ENCODE measurements around the gene BMP2K. TPM values are rescaled to one million over a fixed set of nuclear protein-coding genes. Genes with fewer than 3 reads are reported as not detected.

Gene BMP2K
- total RNA-seq, 2 experiments from 2014 or later, result 10.6 to 14.5 TPM

DNA sequence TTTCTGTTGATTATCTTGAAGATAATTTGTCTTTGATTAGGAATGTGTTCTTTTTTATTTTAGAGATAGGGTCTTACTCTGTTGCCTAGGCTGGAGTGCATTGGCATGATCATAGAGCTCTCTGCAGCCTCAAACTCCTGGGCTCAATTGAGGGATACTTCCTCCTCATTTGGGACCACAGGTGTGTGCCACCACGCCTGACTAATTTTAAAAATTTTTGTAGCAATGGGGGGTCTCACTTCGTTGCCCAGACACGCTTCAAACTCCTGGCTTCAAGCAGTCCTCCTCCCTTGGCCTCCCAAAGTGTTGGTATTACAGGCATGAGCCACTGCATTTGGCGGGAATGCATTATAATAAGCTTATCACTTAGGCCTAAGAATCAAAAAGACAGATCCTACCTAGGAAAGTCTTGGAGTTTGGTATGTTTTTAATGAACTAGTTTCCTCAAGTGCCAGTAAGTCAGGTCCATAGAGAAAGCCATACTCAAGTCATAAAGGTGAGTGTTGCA lies 21.7 kb downstream of the BMP2K start:
- Mint-ChIP-seq H3K27me3 (no peaks in the 10 kb centered on the region), H3K36me3 (ENCODE audit: low read depth) (peaks cover 8% of the 10 kb centered on the region), H3K27ac (no peak overlapping the region), H3K4me1 (peaks cover 20% of the 10 kb centered on the region), H3K9me3 (ENCODE audit: low read depth) (no peaks in the 10 kb centered on the region), H3K4me3 (no peak overlapping the region)
- DNase-seq, result no peak
- POLR2A ChIA-PET, result no interaction called here
- intact Hi-C loops (cut with DNase I, micrococcal nuclease), result no loop called here
- no peak for ATAC-seq
- CTCF ChIA-PET, result no interaction called here

DNA sequence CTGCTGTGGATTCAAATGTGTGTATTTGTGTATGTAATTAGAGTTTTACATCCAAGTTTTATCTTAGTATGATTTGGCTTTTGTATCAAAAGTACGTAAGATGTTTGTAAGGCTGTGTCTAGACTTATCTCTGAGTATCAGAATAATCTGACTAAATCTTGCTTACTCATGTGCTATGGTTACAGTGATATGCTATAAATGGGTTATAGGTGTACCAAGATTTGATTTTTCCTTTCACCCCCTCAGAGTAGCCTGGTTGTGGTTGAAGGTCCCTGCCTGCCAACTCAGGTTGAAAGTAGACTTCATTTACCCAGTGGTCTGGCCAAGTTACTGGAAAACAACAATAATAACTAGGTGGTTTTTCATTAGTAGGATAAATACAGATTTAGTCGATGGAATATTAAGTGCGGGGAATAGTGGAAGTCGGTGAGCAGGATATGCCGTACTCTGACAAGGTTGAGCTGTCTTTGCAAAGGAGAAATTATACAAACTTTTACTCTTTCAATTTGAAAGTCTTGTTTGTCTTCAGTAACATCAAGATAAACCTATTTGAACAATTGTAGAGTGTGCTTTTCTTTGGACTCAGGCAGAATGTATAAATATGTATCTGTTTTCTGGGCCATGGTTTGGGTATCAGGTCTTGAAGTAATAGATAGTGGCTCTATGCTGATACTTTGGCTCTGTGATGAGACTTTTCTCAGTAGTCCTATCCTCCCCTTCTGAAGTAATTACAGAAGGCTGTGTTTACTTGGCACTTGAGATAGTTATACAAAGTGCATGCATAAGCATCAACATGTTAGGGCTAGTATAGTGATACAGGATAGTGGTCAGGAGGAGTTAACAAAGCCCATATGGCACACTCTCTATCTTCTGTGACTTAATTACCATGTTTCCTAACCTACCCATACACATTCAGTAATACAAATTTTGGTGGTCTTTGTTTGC lies 23.7 kb downstream of the BMP2K start:
- CTCF ChIA-PET, result no interaction called here
- H3K4me3 Mint-ChIP-seq, result no peak overlapping the region
- POLR2A ChIA-PET, result no interaction called here
- peak; percentile 89 for ATAC-seq
- DNase-seq, result no peak
- peaks cover 27% of the 10 kb centered on the region for H3K4me1 Mint-ChIP-seq
- no peaks in the 10 kb centered on the region for H3K27me3 Mint-ChIP-seq
- intact Hi-C loops (cut with DNase I, micrococcal nuclease), result no loop called here
- no peaks in the 10 kb centered on the region for H3K9me3 Mint-ChIP-seq (ENCODE audit: low read depth)
- H3K27ac Mint-ChIP-seq, result no peak overlapping the region
- H3K36me3 Mint-ChIP-seq (ENCODE audit: low read depth), result peaks cover 5% of the 10 kb centered on the region

DNA sequence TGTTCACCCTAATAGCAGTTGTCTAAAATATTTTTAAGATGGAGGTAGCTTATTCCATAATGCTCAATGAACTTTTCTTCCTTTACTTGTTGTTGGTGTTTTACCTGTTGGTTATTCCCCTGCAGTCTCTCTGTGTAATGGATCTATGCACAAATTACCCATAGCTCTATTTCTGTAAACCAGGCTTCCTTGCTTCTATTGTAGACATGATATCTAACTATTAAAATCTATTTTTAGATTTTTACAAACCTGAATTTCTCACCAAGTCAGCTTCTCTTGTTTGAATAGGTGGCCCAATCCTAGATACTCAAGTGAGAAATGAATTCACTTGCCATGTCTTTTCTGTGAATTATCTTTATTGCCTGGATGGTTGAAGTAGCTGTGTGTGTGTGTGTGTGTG lies 24.8 kb downstream of the BMP2K start:
- H3K9me3 Mint-ChIP-seq (ENCODE audit: low read depth), result peaks cover 3% of the 10 kb centered on the region
- ATAC-seq (no peak), DNase-seq (no peak)
- H3K36me3 Mint-ChIP-seq (ENCODE audit: low read depth), result no peaks in the 10 kb centered on the region
- H3K27me3 Mint-ChIP-seq, result no peaks in the 10 kb centered on the region
- no peak overlapping the region for H3K4me3 Mint-ChIP-seq
- no peak overlapping the region for H3K27ac Mint-ChIP-seq
- CTCF ChIA-PET, result no interaction called here
- POLR2A ChIA-PET, result no interaction called here
- peaks cover 27% of the 10 kb centered on the region for H3K4me1 Mint-ChIP-seq
- intact Hi-C loops (cut with DNase I, micrococcal nuclease), result no loop called here

DNA sequence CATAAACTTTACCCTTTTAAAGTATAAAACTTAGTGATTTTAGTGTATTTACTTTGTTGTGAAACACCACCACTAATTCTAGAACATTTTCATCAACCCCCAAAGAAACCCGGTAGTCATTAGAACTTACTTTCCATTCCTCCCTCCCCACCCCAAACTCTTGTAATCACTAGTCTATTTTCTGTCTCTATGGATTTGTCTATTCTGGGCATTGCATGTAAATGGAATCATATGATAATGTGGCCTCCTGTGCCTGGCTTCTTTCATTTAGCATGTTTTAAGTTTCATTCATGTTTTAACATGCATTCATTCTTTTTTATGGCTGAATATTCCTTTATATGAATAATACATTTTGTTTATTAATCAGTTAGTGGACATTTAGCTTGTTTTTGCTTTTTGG lies 27.8 kb downstream of the BMP2K start:
- intact Hi-C loops (cut with DNase I, micrococcal nuclease), result no loop called here
- ChIA-PET CTCF (no interaction called here), POLR2A (no interaction called here)
- peaks cover 9% of the 10 kb centered on the region for H3K36me3 Mint-ChIP-seq (ENCODE audit: low read depth)
- DNase-seq (no peak), ATAC-seq (no peak)
- peaks cover 10% of the 10 kb centered on the region for H3K9me3 Mint-ChIP-seq (ENCODE audit: low read depth)
- H3K27me3 Mint-ChIP-seq, result no peaks in the 10 kb centered on the region
- no peak overlapping the region for H3K27ac Mint-ChIP-seq
- no peak overlapping the region for H3K4me3 Mint-ChIP-seq
- H3K4me1 Mint-ChIP-seq, result peaks cover 26% of the 10 kb centered on the region

DNA sequence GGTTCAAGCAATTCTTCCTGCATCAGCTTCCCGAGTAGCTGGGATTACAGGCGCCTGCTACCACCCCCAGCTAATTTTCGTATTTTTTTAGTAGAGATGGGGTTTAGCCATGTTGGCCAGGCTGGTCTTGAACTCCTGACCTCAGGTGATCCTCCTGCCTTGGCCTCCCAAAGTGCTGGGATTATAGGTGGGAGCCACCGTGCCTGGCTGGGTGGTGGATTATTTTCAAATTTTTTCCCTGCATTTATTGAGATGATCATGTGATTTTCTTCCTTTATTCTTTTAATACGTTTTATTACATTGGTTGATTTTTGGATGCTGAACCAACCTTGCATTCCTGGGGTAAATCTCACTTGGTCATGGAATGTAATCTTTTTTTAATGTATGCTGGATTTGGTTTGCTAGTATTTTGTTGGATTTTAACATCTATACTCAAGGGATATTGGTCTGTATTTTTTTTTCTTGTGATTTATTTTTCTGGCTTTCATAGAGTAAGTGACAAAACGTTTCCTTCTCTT lies 30.9 kb downstream of the BMP2K start:
- no peak overlapping the region for H3K27ac Mint-ChIP-seq
- CTCF ChIA-PET, result no interaction called here
- intact Hi-C loops (cut with DNase I, micrococcal nuclease), result no loop called here
- peaks cover 13% of the 10 kb centered on the region for H3K4me1 Mint-ChIP-seq
- no peak overlapping the region for H3K4me3 Mint-ChIP-seq
- H3K9me3 Mint-ChIP-seq (ENCODE audit: low read depth), result peaks cover 10% of the 10 kb centered on the region
- no peak for ATAC-seq
- no peak for DNase-seq
- H3K36me3 Mint-ChIP-seq (ENCODE audit: low read depth), result peaks cover 9% of the 10 kb centered on the region
- POLR2A ChIA-PET, result no interaction called here
- H3K27me3 Mint-ChIP-seq, result no peaks in the 10 kb centered on the region

DNA sequence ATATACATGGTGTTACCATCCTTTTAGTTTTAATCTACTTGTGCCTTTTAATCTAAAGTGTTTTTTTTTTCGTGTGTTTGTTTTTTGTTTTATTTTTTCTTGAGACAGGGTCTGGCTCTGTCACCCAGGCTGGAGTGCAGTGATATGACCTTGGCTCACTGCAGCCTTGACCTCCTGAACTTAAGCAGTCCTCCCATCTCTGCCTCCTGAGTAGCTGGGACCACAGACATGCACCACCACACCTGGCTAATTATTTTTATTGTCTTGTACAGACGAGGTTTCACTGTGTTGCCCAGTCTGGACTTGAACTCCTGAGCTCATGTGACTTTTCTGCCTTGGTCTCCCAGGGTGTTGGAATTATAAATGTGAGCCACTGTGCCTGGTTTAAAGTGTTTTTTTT lies 33.1 kb downstream of the BMP2K start:
- ChIA-PET CTCF (interaction anchor here (0.7 kb wide), 1 partner anchor 116 kb away, joined by 3 read pairs; no protein-coding TSS in a partner anchor), POLR2A (no interaction called here)
- intact Hi-C loops (cut with DNase I, micrococcal nuclease), result no loop called here
- Mint-ChIP-seq H3K36me3 (ENCODE audit: low read depth) (peaks cover 9% of the 10 kb centered on the region), H3K27me3 (no peaks in the 10 kb centered on the region), H3K4me1 (peaks cover 8% of the 10 kb centered on the region), H3K4me3 (no peak overlapping the region), H3K27ac (no peak overlapping the region), H3K9me3 (ENCODE audit: low read depth) (peaks cover 13% of the 10 kb centered on the region)
- ATAC-seq (no peak), DNase-seq (no peak)

DNA sequence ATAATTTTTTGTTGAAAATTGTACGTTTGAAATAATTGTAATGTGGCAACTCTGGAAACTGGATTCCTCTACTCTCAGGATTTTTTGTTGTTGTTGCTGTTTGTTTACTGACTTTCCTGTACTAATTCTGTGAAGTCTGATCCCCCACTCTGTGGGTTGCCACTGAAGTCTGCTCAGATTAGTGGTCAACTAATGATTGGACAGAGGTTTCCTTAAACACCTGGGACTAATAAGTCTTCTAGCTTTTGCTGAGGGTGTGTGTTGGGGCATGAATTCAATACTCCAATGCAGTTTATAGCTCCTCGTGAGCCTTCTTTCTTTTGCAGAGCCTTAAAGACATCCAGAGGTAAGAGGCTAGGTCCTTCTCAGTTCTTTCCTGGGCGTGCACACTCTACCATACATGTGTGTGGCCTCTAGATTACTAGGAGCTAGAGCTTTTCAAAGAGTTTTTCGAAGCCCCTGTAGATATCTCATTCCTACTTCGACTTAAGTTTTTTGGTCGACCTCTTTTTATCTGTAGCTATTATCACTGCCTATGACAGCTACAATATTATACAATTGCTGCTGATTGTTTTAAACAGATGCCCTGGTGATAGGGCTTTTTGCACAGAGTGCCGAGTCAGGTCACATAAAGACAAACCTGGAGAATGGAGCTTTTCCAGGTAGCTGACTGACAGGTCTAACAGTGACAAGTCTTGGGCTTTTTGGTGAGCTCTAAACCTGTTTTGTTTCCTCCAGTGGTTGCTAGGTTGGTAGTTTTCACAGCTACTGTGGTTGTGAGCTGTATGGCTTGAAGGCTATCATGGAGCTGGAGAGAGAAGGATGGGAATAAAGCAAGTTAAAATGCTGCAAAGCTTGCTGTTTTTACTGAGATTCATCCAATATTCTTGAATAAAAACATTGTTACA lies 34.0 kb downstream of the BMP2K start:
- H3K9me3 Mint-ChIP-seq (ENCODE audit: low read depth), result peaks cover 11% of the 10 kb centered on the region
- ChIA-PET CTCF (interaction anchor here (0.6 to 1.7 kb wide), 3 partner anchors 17 to 55 kb away, joined by 3 to 5 read pairs (median 4); no protein-coding TSS in a partner anchor), POLR2A (interaction anchor here (0.6 kb wide), 1 partner anchor 15 kb away, joined by 3 read pairs; no protein-coding TSS in a partner anchor)
- no peaks in the 10 kb centered on the region for H3K27me3 Mint-ChIP-seq
- no peak for ATAC-seq
- H3K27ac Mint-ChIP-seq, result no peak overlapping the region
- intact Hi-C loops (cut with DNase I, micrococcal nuclease), result no loop called here
- no peak overlapping the region for H3K4me3 Mint-ChIP-seq
- no peak for DNase-seq
- H3K4me1 Mint-ChIP-seq, result peaks cover 8% of the 10 kb centered on the region
- H3K36me3 Mint-ChIP-seq (ENCODE audit: low read depth), result peaks cover 10% of the 10 kb centered on the region

DNA sequence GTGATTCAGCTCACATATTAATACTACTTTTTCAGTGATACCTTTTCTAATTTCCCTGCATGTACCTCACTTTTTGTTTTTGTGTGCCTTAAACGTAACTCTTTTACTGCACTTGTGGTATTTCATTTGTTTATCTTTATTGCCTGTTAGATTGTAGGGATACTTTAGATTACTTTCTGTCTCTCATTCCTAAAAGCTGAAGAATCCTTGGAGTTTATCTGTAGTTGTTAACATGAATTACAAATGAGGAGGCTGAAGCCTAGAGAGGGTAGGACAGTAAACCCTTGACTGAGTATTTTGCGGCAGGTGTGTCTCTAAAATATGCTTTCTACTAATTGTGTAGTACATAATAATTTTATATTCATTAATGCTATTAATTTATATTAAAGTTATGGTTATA lies 34.9 kb downstream of the BMP2K start:
- no peak for DNase-seq
- intact Hi-C loops (cut with DNase I, micrococcal nuclease), result no loop called here

DNA sequence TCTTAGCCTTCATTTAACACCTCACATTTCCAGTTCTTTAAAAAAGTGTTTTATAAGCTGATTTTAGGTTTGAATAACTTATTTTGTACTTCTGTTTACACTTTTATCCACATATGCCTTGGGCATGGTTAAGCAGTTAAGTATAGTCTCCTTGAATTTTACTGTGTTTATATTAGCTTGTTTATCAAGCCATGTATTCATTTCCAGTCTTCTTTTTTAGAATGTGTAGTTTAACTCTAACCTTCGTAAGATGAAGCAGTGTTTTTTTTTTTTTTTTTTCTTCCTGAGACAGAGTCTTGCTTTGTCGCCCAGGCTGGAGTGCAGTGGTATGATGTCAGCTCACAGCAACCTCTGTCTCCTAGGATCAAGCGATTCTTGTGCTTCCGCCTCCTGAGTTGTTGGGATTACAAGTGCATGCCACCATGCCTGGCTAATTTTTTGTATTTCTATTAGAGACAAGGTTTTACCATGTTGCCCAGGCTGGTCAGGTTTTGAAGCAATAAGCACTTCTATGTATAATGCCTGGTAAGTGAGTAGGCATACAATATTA lies 42.5 kb downstream of the BMP2K start:
- CTCF ChIA-PET, result no interaction called here
- Mint-ChIP-seq H3K9me3 (ENCODE audit: low read depth) (peaks cover under 1% of the 10 kb centered on the region), H3K27me3 (no peaks in the 10 kb centered on the region), H3K27ac (no peak overlapping the region), H3K36me3 (ENCODE audit: low read depth) (peaks cover 1% of the 10 kb centered on the region), H3K4me3 (no peak overlapping the region), H3K4me1 (peaks cover 12% of the 10 kb centered on the region)
- no peak for DNase-seq
- POLR2A ChIA-PET, result no interaction called here
- intact Hi-C loops (cut with DNase I, micrococcal nuclease), result no loop called here
- no peak for ATAC-seq

More for the DNA sequence above, 34.9 kb downstream of the BMP2K start:
- peaks cover 8% of the 10 kb centered on the region for H3K4me1 Mint-ChIP-seq
- ChIA-PET CTCF (interaction anchor here (0.7 to 1.7 kb wide), 4 partner anchors 14 to 293 kb away, joined by 3 to 5 read pairs (median 4); no protein-coding TSS in a partner anchor), POLR2A (no interaction called here)
- peaks cover 11% of the 10 kb centered on the region for H3K9me3 Mint-ChIP-seq (ENCODE audit: low read depth)
- H3K4me3 Mint-ChIP-seq, result no peak overlapping the region
- H3K36me3 Mint-ChIP-seq (ENCODE audit: low read depth), result peaks cover 10% of the 10 kb centered on the region
- H3K27ac Mint-ChIP-seq, result no peak overlapping the region
- no peaks in the 10 kb centered on the region for H3K27me3 Mint-ChIP-seq
- no peak for ATAC-seq

DNA sequence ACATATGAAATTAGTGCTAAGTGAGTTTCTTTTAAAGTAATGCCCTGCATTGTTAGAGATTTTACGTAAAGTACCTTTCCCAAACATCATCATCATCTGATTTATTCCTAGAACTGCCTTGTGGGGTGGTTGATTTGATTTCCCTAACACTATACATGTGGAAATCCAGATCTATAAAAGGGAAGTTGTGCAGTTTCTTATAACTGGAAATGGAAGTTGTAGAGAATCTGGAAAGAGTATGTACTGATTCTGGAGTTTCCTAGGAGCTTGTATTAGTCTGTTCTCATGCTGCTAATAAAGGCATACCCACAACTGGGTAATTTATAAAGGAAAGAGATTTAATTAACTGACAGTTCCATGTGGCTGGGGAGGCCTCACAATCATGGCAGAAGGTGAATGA lies 47.9 kb downstream of the BMP2K start:
- intact Hi-C loops (cut with DNase I, micrococcal nuclease), result no loop called here
- Mint-ChIP-seq H3K4me3 (no peak overlapping the region), H3K4me1 (peaks cover 14% of the 10 kb centered on the region), H3K27ac (no peak overlapping the region), H3K9me3 (ENCODE audit: low read depth) (no peaks in the 10 kb centered on the region), H3K36me3 (ENCODE audit: low read depth) (peaks cover 15% of the 10 kb centered on the region), H3K27me3 (no peaks in the 10 kb centered on the region)
- POLR2A ChIA-PET, result no interaction called here
- DNase-seq (no peak), ATAC-seq (no peak)
- CTCF ChIA-PET, result no interaction called here

DNA sequence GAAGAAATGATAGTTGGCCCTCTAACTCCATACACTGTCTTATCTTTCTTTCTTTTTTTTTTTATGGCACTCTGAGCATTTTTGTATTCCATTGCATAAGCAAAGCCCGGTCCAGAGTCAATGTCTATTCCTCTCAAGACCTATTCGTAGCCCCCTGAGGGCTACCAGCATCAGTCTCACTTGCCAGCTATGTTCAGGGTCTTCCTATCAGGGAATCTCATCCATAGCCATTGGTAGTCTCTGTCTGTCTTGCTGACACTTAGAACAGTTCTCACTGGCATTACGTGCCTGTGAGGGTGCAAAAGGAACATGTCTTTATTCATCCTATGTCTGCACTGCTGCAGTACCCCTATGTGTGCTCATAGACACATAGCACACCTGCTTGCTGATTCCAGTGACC lies 51.0 kb downstream of the BMP2K start:
- H3K36me3 Mint-ChIP-seq (ENCODE audit: low read depth), result peaks cover 19% of the 10 kb centered on the region
- H3K9me3 Mint-ChIP-seq (ENCODE audit: low read depth), result no peaks in the 10 kb centered on the region
- ChIA-PET CTCF (interaction anchor here (1.0 kb wide), 1 partner anchor 17 kb away, joined by 4 read pairs; no protein-coding TSS in a partner anchor), POLR2A (no interaction called here)
- intact Hi-C loops (cut with DNase I, micrococcal nuclease), result no loop called here
- ATAC-seq, result no peak
- no peaks in the 10 kb centered on the region for H3K27me3 Mint-ChIP-seq
- H3K4me3 Mint-ChIP-seq, result no peak overlapping the region
- DNase-seq, result no peak
- H3K4me1 Mint-ChIP-seq, result peaks cover 5% of the 10 kb centered on the region
- no peak overlapping the region for H3K27ac Mint-ChIP-seq
